ENCODE measurements around the gene DNER.

The DNER gene

GRCh38 chr2:229489016-229489415 lies 225.3 kb downstream of the DNER start:
- no peaks in the 10 kb centered on the region for H3K36me3 ChIP-seq
- DNase-seq = no peak
- H3K4me1 ChIP-seq = no peaks in the 10 kb centered on the region
- H3K4me3 ChIP-seq (ENCODE audit: low read depth, low read length) = no peak overlapping the region
- TF ChIP-seq CTCF (IDR thresholded peaks at IDR 0.05; ENCODE audit: low read depth, low read length) = no peak
- no peaks in the 10 kb centered on the region; the same call in 1 of the 2 replicates for H3K9me3 ChIP-seq
- H3K27me3 ChIP-seq = no peaks in the 10 kb centered on the region

GRCh38 chr2:229488232-229488631 lies 226.1 kb downstream of the DNER start:
- no peaks in the 10 kb centered on the region for H3K27me3 ChIP-seq
- H3K36me3 ChIP-seq = no peaks in the 10 kb centered on the region
- no peak for TF ChIP-seq CTCF (IDR thresholded peaks at IDR 0.05; ENCODE audit: low read depth, low read length)
- no peaks in the 10 kb centered on the region for H3K4me1 ChIP-seq
- H3K9me3 ChIP-seq = no peaks in the 10 kb centered on the region; the same call in 1 of the 2 replicates
- H3K4me3 ChIP-seq (ENCODE audit: low read depth, low read length) = no peak overlapping the region
- DNase-seq = no peak

- H3K4me3 ChIP-seq (ENCODE audit: low read depth, low read length) = no peak overlapping the region
- no peak for TF ChIP-seq CTCF (IDR thresholded peaks at IDR 0.05; ENCODE audit: low read depth, low read length)
These were observed 227.7 kb downstream of the DNER start for GRCh38 chr2:229486673-229487072.

GRCh38 chr2:229485857-229486256 lies 228.5 kb downstream of the DNER start:
- no peak overlapping the region for H3K4me3 ChIP-seq (ENCODE audit: low read depth, low read length)
- no peak for TF ChIP-seq CTCF (IDR thresholded peaks at IDR 0.05; ENCODE audit: low read depth, low read length)
- no peaks in the 10 kb centered on the region for H3K4me1 ChIP-seq
- H3K36me3 ChIP-seq = no peaks in the 10 kb centered on the region
- DNase-seq = no peak
- H3K9me3 ChIP-seq = no peaks in the 10 kb centered on the region; the same call in 1 of the 2 replicates
- H3K27me3 ChIP-seq = no peaks in the 10 kb centered on the region

More at GRCh38 chr2:229486673-229487072, 227.7 kb downstream of the DNER start:
- H3K9me3 ChIP-seq = no peaks in the 10 kb centered on the region; the same call in 1 of the 2 replicates
- no peaks in the 10 kb centered on the region for H3K4me1 ChIP-seq
- no peaks in the 10 kb centered on the region for H3K36me3 ChIP-seq
- no peak for DNase-seq
- no peaks in the 10 kb centered on the region for H3K27me3 ChIP-seq

- H3K27me3 ChIP-seq = no peaks in the 10 kb centered on the region
- DNase-seq = no peak
- no peaks in the 10 kb centered on the region for H3K36me3 ChIP-seq
- H3K9me3 ChIP-seq = no peaks in the 10 kb centered on the region
- no peak for TF ChIP-seq CTCF (IDR thresholded peaks at IDR 0.05; ENCODE audit: low read depth, low read length)
- H3K4me1 ChIP-seq = no peaks in the 10 kb centered on the region
- H3K4me3 ChIP-seq (ENCODE audit: low read depth, low read length) = no peak overlapping the region
These were observed 237.0 kb downstream of the DNER start for GRCh38 chr2:229477269-229477755.

GRCh38 chr2:229475778-229476177 lies 238.6 kb downstream of the DNER start:
- Histone ChIP-seq H3K27me3 (no peaks in the 10 kb centered on the region), H3K4me1 (no peaks in the 10 kb centered on the region), H3K9me3 (no peaks in the 10 kb centered on the region), H3K4me3 (ENCODE audit: low read depth, low read length) (no peak overlapping the region), H3K36me3 (no peaks in the 10 kb centered on the region)
- no peak for DNase-seq
- TF ChIP-seq CTCF (IDR thresholded peaks at IDR 0.05; ENCODE audit: low read depth, low read length) = no peak
